Inflammatory macrophage treated with lipopolysaccharide for 1 hour (primary cell): ENCODE data around the gene KIRREL3.

ENCODE experiments used
- DNase-seq, 2 donors: peaks; one replicate each; pipeline ENCODE4 v3.0.0-alpha.2; 2020 to 2022

KIRREL3 gene

DNA sequence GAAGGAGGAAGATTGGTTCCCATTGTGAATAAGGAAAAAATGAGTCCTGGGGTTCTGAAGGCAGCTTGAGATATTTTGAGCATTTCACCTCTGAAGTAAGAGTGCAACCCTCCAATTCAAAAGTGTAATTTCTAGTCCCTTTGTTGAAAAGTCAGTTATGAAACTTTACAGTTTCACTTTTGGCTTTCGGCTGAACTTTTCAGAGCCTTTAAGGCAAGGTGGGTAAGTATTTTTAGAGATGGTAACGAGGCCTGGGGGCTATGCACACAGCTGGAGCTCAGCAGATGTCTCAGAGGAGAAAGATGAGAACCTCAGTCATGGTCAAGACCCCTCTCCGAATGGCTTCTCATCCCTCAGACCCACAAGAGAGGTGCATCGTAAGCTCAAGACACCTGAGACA is 267.6 kb downstream of the KIRREL3 start:
- no peak for DNase-seq

- DNase-seq, result no peak
These were observed 268.9 kb downstream of the KIRREL3 start for GRCh38 chr11:126731576-126732142.

DNA sequence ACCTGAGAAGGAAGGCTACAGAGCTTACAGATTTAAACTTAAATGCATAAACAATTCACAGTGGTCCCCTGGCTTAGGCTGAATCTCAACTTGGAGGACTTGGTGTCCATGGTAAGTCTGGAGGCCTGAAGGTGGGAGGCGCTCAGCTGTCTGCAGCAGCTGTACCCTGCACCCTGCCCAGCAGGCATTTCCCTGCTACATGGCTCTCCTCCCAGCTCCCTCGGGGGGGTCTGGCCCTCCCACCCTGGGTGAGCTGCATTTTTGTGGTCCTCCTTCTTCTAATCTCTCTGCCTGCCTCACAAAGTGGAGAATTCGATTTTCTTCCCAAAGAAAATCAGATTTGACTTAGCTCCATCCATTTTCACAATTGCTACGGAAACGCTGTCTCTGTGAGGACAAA is 273.2 kb downstream of the KIRREL3 start:
- no peak for DNase-seq

DNA sequence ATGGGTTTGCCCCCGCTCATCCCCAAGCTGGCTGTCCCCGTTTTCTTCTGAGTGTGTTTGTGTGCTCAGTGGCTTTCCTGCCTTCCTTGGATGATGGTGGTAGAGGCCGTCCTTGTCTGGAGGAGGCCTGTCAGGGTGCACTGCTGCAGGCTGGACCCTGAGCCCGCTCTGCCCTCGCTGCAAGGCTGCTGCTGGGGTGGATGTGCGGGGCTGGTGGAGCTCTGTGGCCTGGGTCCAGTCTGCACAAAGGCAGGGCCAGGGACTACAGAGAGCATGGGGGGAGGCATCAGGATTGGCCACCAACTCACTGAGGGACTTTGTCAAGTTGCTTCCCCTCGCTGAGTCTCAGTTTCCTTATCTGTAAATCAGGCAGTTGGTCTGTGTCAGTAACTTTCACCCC is 275.0 kb downstream of the KIRREL3 start:
- no peak for DNase-seq

GRCh38 chr11:126725043-126725442 is 275.5 kb downstream of the KIRREL3 start:
- DNase-seq, result no peak

- DNase-seq, result no peak
These were observed 276.9 kb downstream of the KIRREL3 start for GRCh38 chr11:126723665-126724045.

GRCh38 chr11:126722956-126723664 is 277.5 kb downstream of the KIRREL3 start:
- no peak for DNase-seq

DNA sequence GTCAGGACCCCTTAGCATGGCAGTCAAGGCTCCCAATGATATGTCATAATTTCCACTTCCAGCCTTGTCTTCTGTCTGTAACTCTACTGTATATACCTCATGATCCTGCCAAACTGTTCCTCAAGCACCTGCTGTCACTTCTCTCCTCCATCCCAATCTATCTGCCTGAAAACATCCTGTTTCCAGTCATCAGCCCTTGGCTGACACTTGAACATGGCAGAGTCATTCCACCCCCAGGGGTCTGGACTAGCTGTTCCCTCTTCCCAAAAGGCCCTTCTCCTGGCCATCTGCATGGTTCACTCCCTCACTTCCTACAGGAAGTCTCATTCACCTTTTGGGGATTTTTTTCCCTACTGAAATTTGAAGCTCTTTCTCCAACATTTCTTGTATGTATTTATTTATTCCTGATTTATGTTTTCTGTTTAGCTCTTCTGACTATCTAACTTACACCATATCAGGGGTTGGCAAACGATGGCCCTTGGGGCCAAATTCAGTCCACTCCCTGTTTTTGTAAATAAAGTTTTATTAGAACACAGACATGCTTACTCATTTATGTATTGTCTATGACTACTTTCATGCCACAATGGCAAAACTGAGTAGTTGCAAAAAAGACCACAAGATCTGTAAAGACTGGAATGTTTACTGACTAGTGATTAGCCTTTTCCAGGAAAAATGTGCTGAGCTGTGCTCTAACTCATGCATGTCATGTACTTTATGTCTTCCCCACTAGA is 278.4 kb downstream of the KIRREL3 start:
- no peak for DNase-seq

DNA sequence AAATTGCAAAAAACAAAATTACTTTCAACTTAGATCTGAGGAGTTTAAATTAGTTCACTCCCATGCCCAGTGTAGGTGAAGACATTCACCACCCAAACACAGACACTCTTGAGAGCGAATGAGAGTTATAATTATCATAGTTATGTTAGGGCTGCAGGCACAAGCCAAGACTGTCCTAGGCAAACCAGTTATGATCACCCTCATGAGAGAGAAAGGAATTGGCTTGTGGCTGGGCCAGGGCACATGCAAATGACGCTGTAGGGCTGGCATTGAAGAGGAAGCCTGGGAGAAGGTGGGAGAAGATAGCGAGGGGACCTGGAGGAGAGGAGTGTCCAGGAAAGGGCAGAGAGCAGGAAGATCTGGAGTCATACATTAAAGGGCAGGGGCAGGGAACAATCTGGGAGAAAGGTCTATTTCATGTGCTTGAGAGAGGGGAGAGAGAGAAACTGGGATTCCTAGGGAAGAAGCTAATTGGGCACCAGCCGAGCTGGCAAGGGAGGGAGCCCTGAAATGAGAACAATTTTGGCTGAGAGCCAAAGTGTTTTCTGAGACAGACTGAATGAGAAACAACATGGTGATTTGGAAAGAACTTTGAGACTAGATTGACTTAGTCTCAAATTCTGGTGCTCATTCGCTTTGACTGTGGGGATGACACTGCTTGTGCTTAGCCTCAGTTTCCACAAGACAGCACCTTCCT is 279.9 kb downstream of the KIRREL3 start:
- no peak for DNase-seq

GRCh38 chr11:126719740-126720139 is 280.8 kb downstream of the KIRREL3 start:
- no peak for DNase-seq

- DNase-seq, result no peak
These were observed 282.3 kb downstream of the KIRREL3 start for GRCh38 chr11:126718276-126718675.

- DNase-seq, result peak in 1 of 2 donors; percentile 41
These were observed 284.0 kb downstream of the KIRREL3 start for GRCh38 chr11:126716456-126717083.

- no peak for DNase-seq
These were observed 286.8 kb downstream of the KIRREL3 start for GRCh38 chr11:126713806-126714205.

DNA sequence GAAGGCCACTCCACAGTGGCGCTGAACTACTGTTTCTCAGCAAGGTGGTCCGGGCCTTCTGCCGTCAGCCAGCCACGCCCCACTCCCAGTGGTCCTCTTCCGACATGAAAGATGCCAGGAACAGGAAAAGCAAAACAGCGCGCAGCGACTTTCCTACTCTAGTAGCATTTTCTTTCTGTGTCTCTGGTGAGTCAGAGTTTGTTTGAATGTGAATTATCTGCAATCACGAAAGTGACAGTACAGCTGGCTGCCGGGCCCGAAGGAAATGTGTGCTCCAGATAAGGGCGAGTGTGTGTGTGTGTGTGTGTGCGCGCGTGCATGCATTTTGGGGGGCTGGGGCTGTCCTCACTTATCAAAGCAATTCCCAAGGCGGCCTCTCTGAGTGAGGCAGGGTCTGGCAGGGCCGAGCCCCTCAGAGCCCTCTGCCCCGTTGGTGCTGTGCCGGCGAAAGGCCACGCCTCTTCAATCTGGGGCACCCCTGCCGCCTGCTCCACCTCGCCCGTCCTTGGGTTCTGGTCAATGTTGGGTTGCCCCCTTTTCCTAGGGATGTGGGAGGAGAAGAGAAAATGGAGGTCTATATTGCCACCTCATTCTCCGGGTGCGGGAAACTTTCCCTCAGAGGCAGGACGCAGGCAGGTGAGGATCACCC is 288.5 kb downstream of the KIRREL3 start:
- DNase-seq, result no peak

DNA sequence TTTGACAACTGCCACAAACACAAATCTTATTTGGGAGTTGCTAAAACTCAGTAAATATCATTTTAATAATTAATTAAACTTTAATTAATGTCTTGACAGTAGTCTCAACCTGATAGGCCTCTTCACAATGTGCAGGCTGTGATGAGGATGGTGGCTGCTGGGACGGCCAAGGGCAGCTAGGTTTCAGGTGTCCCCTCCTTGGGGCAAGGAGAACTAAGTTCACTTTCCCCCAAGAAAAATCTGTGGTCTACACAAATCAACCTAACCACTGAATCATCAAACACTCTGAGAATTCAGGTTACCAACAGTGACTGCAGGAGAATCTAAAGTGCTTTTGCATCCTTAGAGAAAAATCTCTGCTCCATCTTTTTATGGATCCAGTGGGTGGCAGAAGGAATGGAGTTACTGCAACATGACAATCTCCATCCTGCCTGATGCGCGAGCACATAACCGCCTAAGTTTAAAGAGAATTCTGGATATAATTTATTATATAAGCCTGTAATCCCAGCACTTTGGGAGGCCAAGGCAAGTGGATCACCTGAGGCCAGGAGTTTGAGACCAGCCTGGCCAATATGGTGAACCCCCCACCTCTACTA is 289.7 kb downstream of the KIRREL3 start:
- DNase-seq, result no peak

GRCh38 chr11:126707498-126707897 is 293.1 kb downstream of the KIRREL3 start:
- DNase-seq, result no peak

DNA sequence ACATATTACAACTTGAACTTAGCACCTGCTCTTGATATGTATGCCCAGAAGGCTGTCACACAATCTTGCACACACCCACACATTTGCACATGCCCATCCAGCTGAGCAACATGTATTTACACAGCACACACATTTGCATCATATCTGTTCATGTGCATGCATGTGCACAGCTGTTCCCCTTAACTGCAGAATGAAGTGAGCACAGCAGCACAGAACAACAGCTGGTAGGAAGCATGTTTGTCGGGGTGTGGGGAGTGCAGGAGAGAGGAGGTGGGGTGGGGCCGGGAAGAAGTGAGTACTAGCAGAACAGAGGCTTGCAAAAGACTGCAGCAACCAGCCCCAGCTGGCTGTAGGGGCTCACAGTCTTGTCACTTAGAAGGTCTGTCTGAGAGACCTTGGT is 296.5 kb downstream of the KIRREL3 start:
- no peak for DNase-seq

DNA sequence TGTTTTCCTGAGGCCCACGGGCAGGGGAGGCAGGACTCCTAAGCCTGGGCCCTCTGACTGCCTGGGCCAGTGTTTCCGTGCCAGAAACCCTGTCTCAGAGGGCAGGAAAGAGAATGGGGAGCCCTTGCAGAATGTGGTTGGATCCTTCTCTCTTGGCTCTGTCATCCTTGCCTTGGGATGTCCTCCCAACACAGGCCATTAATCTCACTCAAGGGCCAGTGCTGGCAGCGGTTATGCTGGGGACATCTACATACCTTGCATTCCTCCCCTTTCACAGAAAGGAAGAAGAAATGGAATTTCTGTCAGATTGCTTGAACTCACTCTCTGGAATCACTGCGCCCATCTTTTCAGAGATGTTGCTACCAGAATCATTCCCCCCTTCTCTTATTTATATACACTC is 296.9 kb downstream of the KIRREL3 start:
- DNase-seq, result no peak

DNA sequence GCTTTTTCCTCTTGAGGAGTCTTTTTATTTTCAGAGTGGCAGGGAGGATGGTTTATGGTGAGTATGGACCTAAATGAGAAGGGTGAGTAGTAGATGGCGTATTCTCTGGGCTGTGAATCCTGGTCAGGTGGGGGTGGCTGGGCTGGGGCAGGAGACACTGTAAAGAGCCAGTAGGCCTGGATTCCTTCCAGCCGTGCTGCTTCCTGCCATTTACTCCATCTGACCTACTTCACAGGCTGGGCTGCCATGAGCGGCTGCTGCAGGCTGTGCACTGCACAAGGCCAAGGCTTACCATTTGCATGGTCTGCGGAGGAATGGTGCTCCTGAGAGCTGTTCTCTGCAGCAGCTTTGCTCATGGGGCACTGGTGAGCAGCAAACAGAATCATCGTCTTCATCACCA is 297.6 kb downstream of the KIRREL3 start:
- no peak for DNase-seq

- DNase-seq, result no peak
These were observed 298.3 kb downstream of the KIRREL3 start for GRCh38 chr11:126702165-126702720.

GRCh38 chr11:126701520-126701897 is 299.1 kb downstream of the KIRREL3 start:
- DNase-seq, result no peak
